HG03064 (cell line): Measurements from ENCODE around the gene TUBB8.
"Not testable (repeated sequence)": the region's sequence is repeated elsewhere in the genome, so short reads cannot be mapped to it uniquely, and the experiment has no call there.

Source experiments
- ATAC-seq: cut with Tn5 transposase; IDR thresholded peaks from one replicate; pipeline ENCODE4 v1.9.1; 2021; ENCODE audit warnings: low read depth; ENCODE audit not compliant: unreplicated experiment

TUBB8 gene

GRCh38 chr10:48996-49395 is at the start of gene TUBB8:
TUBB8 (minus strand) TSS chr10:49296; CDS start chr10:49238, 58 bp downstream.
- no peak for ATAC-seq

GRCh38 chr10:96466-96865 is 47.4 kb upstream of the TUBB8 start:
- ATAC-seq = no peak

- no peak for ATAC-seq
These were observed 46.4 kb upstream of the TUBB8 start for GRCh38 chr10:95356-96115.

- no peak for ATAC-seq
These were observed 45.5 kb upstream of the TUBB8 start for GRCh38 chr10:94613-95012.

GRCh38 chr10:92846-93245 is 43.8 kb upstream of the TUBB8 start:
- ATAC-seq = no peak

GRCh38 chr10:92153-92552 is 43.1 kb upstream of the TUBB8 start:
- ATAC-seq = no peak

GRCh38 chr10:91313-91712 is 42.2 kb upstream of the TUBB8 start:
- no peak for ATAC-seq

GRCh38 chr10:90161-90560 is 41.1 kb upstream of the TUBB8 start:
- ATAC-seq = no peak

- no peak for ATAC-seq
These were observed 40.2 kb upstream of the TUBB8 start for GRCh38 chr10:89248-89647.

- no peak for ATAC-seq
These were observed 39.2 kb upstream of the TUBB8 start for GRCh38 chr10:88253-88652.

GRCh38 chr10:87177-88080 is 38.3 kb upstream of the TUBB8 start:
- no peak for ATAC-seq

GRCh38 chr10:86031-86430 is 36.9 kb upstream of the TUBB8 start:
- no peak for ATAC-seq

GRCh38 chr10:85044-85443 is 35.9 kb upstream of the TUBB8 start:
- no peak for ATAC-seq

- no peak for ATAC-seq
These were observed 34.9 kb upstream of the TUBB8 start for GRCh38 chr10:83930-84530.

GRCh38 chr10:80477-81105 is 31.5 kb upstream of the TUBB8 start:
- ATAC-seq = no peak

- ATAC-seq = no peak
These were observed 30.6 kb upstream of the TUBB8 start for GRCh38 chr10:79532-80215.

GRCh38 chr10:78556-78955 is 29.5 kb upstream of the TUBB8 start:
- ATAC-seq = no peak

GRCh38 chr10:74266-74621 is 25.1 kb upstream of the TUBB8 start:
- not testable (repeated sequence) for ATAC-seq

- not testable (repeated sequence) for ATAC-seq
These were observed 24.6 kb upstream of the TUBB8 start for GRCh38 chr10:73543-74265.

- not testable (repeated sequence) for ATAC-seq
These were observed 19.1 kb upstream of the TUBB8 start for GRCh38 chr10:68156-68555.
